Brain pericyte (primary cell): ENCODE results near the gene NUP50.

Experiments
- DNase-seq: peaks from one replicate; pipeline ENCODE4 v3.0.0-alpha.2; 2012; ENCODE audit warnings: low read depth, low spot score

NUP50 gene

GRCh38 chr22:45194686-45195085 lies 31.0 kb downstream of the NUP50 start:
- DNase-seq: no peak

- DNase-seq: no peak
These were observed 31.9 kb downstream of the NUP50 start for GRCh38 chr22:45195616-45196015.

- DNase-seq: no peak
These were observed 32.6 kb downstream of the NUP50 start for GRCh38 chr22:45196308-45196707.

GRCh38 chr22:45196926-45197605 lies 33.3 kb downstream of the NUP50 start:
- DNase-seq: no peak

- DNase-seq: no peak
These were observed 34.1 kb downstream of the NUP50 start for GRCh38 chr22:45197606-45198462.

- DNase-seq: no peak
These were observed 34.7 kb downstream of the NUP50 start for GRCh38 chr22:45198463-45198795.

GRCh38 chr22:45199723-45200122 lies 36.0 kb downstream of the NUP50 start:
- no peak for DNase-seq

GRCh38 chr22:45200230-45200629 lies 36.5 kb downstream of the NUP50 start:
- no peak for DNase-seq

- peak; percentile 74 for DNase-seq
These were observed 37.3 kb downstream of the NUP50 start for GRCh38 chr22:45200860-45201511.

- DNase-seq: peak; percentile 84
These were observed 38.1 kb downstream of the NUP50 start for GRCh38 chr22:45201678-45202332.

- DNase-seq: no peak
These were observed 38.8 kb downstream of the NUP50 start for GRCh38 chr22:45202333-45203149.

- no peak for DNase-seq
These were observed 39.6 kb downstream of the NUP50 start for GRCh38 chr22:45203150-45203951.

GRCh38 chr22:45204241-45204640 lies 40.5 kb downstream of the NUP50 start:
- DNase-seq: no peak

GRCh38 chr22:45204819-45205218 lies 41.1 kb downstream of the NUP50 start:
- no peak for DNase-seq

GRCh38 chr22:45205276-45205925 lies 41.7 kb downstream of the NUP50 start:
- DNase-seq: no peak

- no peak for DNase-seq
These were observed 42.5 kb downstream of the NUP50 start for GRCh38 chr22:45206233-45206632.

GRCh38 chr22:45207533-45207932 lies 43.8 kb downstream of the NUP50 start:
- DNase-seq: no peak

GRCh38 chr22:45207981-45208664 lies 44.4 kb downstream of the NUP50 start:
- DNase-seq: peak; percentile 85

- DNase-seq: no peak
These were observed 44.9 kb downstream of the NUP50 start for GRCh38 chr22:45208696-45208992.
